DOHH2 (cell line): ENCODE measurements around the gene EPHB4.

ENCODE experiments used
- EZH2phosphoT487 ChIP-seq: fragments of 200-600 bp; sonication (generic); IDR thresholded peaks from 2 replicates; pipeline ENCODE4 v1.6.1; 2017; ENCODE audit warnings: borderline replicate concordance, mild to moderate bottlenecking, antibody characterized with exemption, low read length, moderate library complexity, mixed read lengths
- TF ChIP-seq, protein P1 (sequence below): fragments of 200-600 bp; sonication (generic); IDR thresholded peaks from one replicate; pipeline ENCODE4 v1.5.1; 2014; ENCODE audit warnings: antibody characterized with exemption, mild to moderate bottlenecking, low read depth, low read length; ENCODE audit not compliant: poor library complexity, severe bottlenecking

DNA sequence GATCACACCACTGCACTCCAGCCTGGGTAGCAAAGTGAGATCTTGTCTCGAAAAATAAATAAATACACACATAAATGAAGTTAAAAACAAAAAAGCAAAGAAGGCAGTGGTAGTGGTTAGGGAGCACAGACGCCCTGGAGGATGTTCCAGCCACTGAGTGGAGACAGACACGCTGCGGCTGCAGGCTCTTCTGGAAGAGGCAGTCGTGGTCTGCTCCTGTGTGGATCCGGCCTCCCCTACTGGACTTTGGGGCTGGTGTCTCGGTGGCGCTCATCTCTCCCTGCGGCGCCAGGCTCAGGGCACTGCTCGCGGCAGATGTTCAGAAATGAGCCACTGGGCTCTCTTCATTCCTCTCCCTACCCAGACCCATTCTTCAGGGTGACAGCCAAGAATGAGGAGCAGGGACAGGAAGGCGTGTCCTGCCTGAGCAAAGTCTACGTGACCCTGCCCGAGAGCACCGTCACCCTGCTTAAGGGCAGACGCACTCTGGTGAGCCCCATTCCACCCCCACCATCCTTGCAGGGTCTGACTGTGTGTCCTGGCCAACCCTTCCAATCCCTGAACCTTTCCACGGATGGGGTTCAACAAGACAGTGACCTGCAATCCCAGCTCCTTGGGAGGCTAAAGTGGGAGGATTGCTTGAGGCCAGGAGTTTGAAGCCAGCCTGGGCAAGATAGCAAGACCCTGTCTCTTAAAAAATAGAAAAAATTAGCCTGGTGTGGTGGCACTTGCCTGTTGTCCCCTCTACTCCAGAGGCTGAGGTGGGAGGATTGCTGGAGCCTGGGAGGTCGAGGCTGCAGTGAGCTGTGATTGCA, 67.8 kb downstream of the EPHB4 start:
- TF ChIP-seq, protein P1, sequence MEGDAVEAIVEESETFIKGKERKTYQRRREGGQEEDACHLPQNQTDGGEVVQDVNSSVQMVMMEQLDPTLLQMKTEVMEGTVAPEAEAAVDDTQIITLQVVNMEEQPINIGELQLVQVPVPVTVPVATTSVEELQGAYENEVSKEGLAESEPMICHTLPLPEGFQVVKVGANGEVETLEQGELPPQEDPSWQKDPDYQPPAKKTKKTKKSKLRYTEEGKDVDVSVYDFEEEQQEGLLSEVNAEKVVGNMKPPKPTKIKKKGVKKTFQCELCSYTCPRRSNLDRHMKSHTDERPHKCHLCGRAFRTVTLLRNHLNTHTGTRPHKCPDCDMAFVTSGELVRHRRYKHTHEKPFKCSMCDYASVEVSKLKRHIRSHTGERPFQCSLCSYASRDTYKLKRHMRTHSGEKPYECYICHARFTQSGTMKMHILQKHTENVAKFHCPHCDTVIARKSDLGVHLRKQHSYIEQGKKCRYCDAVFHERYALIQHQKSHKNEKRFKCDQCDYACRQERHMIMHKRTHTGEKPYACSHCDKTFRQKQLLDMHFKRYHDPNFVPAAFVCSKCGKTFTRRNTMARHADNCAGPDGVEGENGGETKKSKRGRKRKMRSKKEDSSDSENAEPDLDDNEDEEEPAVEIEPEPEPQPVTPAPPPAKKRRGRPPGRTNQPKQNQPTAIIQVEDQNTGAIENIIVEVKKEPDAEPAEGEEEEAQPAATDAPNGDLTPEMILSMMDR = no peak
- no peak for TF ChIP-seq EZH2phosphoT487
